Endothelial cell of umbilical vein (primary cell): ENCODE data around the gene GBP7. TPM values are rescaled to one million over a fixed set of nuclear protein-coding genes. Genes with fewer than 3 reads are reported as not detected.

Experiments
- BruUV-seq: library from RNA; stranded (reverse); fragments of 400-500 nt; replicated peaks from 2 replicates; lab custom pipeline; 2021; lab: Mats Ljungman, UMichigan
- CTCF ChIA-PET: fragments of 300-600, 350-600 bp; sonication (Branson Sonifier 250); formaldehyde crosslinking; loops from one replicate; lab custom pipeline; 2021; ENCODE audit warnings: antibody characterized with exemption, inconsistent platforms; lab: Charles Lee
- POLR2A ChIA-PET: fragments of 300-600, 350-600 bp; sonication (Branson Sonifier 250); formaldehyde crosslinking; loops from one replicate; lab custom pipeline; 2021; ENCODE audit warnings: antibody characterized with exemption, inconsistent platforms; lab: Charles Lee
- DNase-seq: peaks from one replicate; pipeline ENCODE4 v3.0.0-alpha.2; 2011; ENCODE audit warnings: low read depth, low spot score
- FAIRE-seq: peaks from 2 replicates; lab custom pipeline; 2011; peaks lifted over from hg19 to GRCh38; lab: Jason Lieb, UNC
- H2AFZ ChIP-seq: 2 replicates; pipeline ENCODE4 v1.6.0; 2012; ENCODE audit warnings: low read depth, low read length, control low read depth, inconsistent platforms
- H3K27ac ChIP-seq: 2 replicates; pipeline ENCODE4 v1.5.1; 2011; ENCODE audit warnings: low read depth, mild to moderate bottlenecking, control low read depth, low read length, moderate library complexity; ENCODE audit not compliant: insufficient read depth
- H3K27me3 ChIP-seq, 2 experiments: 2 replicates each; pipeline versions ENCODE4 v1.6.0 to v1.6.1; 2011; ENCODE audit warnings: low read length in 2 of 2, mixed read lengths in 1 of 2; ENCODE audit not compliant: control insufficient read depth in 2 of 2, insufficient read depth in 2 of 2
- H3K36me3 ChIP-seq, 2 experiments: 2 replicates in 1 of 2; 3 replicates in 1 of 2; pipeline ENCODE4 v1.5.1; 2011; ENCODE audit warnings: low read length in 2 of 2, mild to moderate bottlenecking in 1 of 2, moderate library complexity in 1 of 2; ENCODE audit not compliant: control insufficient read depth in 2 of 2, insufficient read depth in 2 of 2; ENCODE audit errors: extremely low read depth in 1 of 2
- H3K4me1 ChIP-seq: 3 replicates; pipeline ENCODE4 v1.5.1; 2011; ENCODE audit warnings: mild to moderate bottlenecking, low read length; ENCODE audit not compliant: control insufficient read depth, insufficient read depth; ENCODE audit errors: extremely low read depth
- H3K4me2 ChIP-seq: 2 replicates; pipeline ENCODE4 v1.6.1; 2011; ENCODE audit warnings: low read length, control low read depth, mixed read lengths; ENCODE audit not compliant: insufficient read depth
- H3K4me3 ChIP-seq, 3 experiments: fragments of 200-600 bp in 1 of 3; sonication (generic), shearing (Covaris generic) in 1 of 3; replicated peaks in 1 of 3; 2 replicates each; pipeline ENCODE4 v1.5.1; 2011 to 2016; ENCODE audit warnings: control low read depth in 3 of 3, low read length in 3 of 3, mild to moderate bottlenecking in 2 of 3, inconsistent platforms in 1 of 3, low read depth in 1 of 3, moderate library complexity in 1 of 3; ENCODE audit not compliant: insufficient read depth in 1 of 3
- H3K79me2 ChIP-seq: 2 replicates; pipeline ENCODE4 v1.6.0; 2012; ENCODE audit warnings: low read length, inconsistent platforms; ENCODE audit not compliant: control insufficient read depth, insufficient read depth
- H3K9ac ChIP-seq: replicated peaks from 2 replicates; pipeline ENCODE3; 2011; ENCODE audit warnings: low read length, control low read depth; ENCODE audit not compliant: insufficient read depth; ENCODE audit errors: extremely low read depth
- H3K9me1 ChIP-seq: replicated peaks from 3 replicates; pipeline ENCODE4 v1.6.0; 2011; ENCODE audit warnings: mild to moderate bottlenecking, low read length; ENCODE audit not compliant: control insufficient read depth, insufficient read depth; ENCODE audit errors: extremely low read depth
- H3K9me3 ChIP-seq: replicated peaks from 2 replicates; pipeline ENCODE4 v1.5.1; 2012; ENCODE audit warnings: low read length, inconsistent platforms; ENCODE audit not compliant: control insufficient read depth, insufficient read depth
- H4K20me1 ChIP-seq: replicated peaks from 2 replicates; pipeline ENCODE3; 2011; ENCODE audit warnings: mild to moderate bottlenecking, low read length; ENCODE audit not compliant: control insufficient read depth, insufficient read depth; ENCODE audit errors: extremely low read depth
- CTCF ChIP-seq, 2 donors: IDR thresholded peaks; 1 replicate in 1 of 2; 2 replicates in 1 of 2; pipeline ENCODE4 v1.5.1; 2011; ENCODE audit warnings: low read length in 2 of 2, mild to moderate bottlenecking in 2 of 2, moderate library complexity in 2 of 2, control low read depth in 1 of 2, inconsistent platforms in 1 of 2, low read depth in 1 of 2; ENCODE audit not compliant: insufficient read depth in 1 of 2; ENCODE audit errors: extremely low read depth in 1 of 2
- EZH2 ChIP-seq: IDR thresholded peaks from 2 replicates; pipeline ENCODE4 v1.6.1; 2012; ENCODE audit warnings: borderline replicate concordance, low read depth, mild to moderate bottlenecking, moderate library complexity, low read length, inconsistent platforms; ENCODE audit not compliant: severe bottlenecking
- FOS ChIP-seq: IDR thresholded peaks from 2 replicates; pipeline ENCODE4 v1.6.1; 2011; ENCODE audit warnings: mild to moderate bottlenecking, low read length, moderate library complexity, borderline replicate concordance; ENCODE audit not compliant: insufficient read depth
- GATA2 ChIP-seq: IDR thresholded peaks from 2 replicates; pipeline ENCODE4 v1.7.0; 2011; ENCODE audit warnings: low read depth, mild to moderate bottlenecking, moderate library complexity, mixed read lengths, low read length; ENCODE audit not compliant: insufficient read length, insufficient read depth
- JUN ChIP-seq: IDR thresholded peaks from 2 replicates; pipeline ENCODE4 v1.6.1; 2011; ENCODE audit warnings: borderline replicate concordance, low read depth; ENCODE audit not compliant: insufficient read length, insufficient read depth
- MAX ChIP-seq: IDR thresholded peaks from 2 replicates; pipeline ENCODE4 v1.6.1; 2011; ENCODE audit not compliant: insufficient read depth, insufficient read length
- MYC ChIP-seq: IDR thresholded peaks from one replicate; pipeline ENCODE4 v1.6.1; 2011; ENCODE audit warnings: mild to moderate bottlenecking, low read depth, low read length
- POLR2A ChIP-seq: IDR thresholded peaks from 2 replicates; pipeline ENCODE4 v1.6.1; 2012; ENCODE audit warnings: low read depth, mild to moderate bottlenecking, control low read depth, low read length
- POLR2AphosphoS5 ChIP-seq: IDR thresholded peaks from 2 replicates; pipeline ENCODE4 v1.6.1; 2012; ENCODE audit warnings: low read depth, mild to moderate bottlenecking, control low read depth, low read length, moderate library complexity; ENCODE audit not compliant: insufficient read depth
- dilution Hi-C: fragments of 300-500 bp; cut with MboI; formaldehyde crosslinking; loops from one replicate; pipeline ENCODE4 v1.15.0; 2019; ENCODE audit warnings: low sequenced_read_pairs; ENCODE audit not compliant: extremely low pct_ligation_motif_present
- intact Hi-C: fragments of 100-400 bp; cut with micrococcal nuclease; formaldehyde crosslinking; loops from one replicate; pipeline ENCODE4 v1.10.0; 2022
- polyA plus RNA-seq, 4 experiments: library from polyadenylated mRNA; depleted of rRNA in 3 of 4; stranded (reverse) in 3 of 4; unstranded in 1 of 4; fragments of >200 nt; gene quantifications; 2 replicates each; pipeline versions ENCODE4 v1.2.1 to v1.2.3, GENCODE V29; 2011 to 2012; ENCODE audit warnings: missing spikeins in 1 of 4
- total RNA-seq: library from RNA; stranded (reverse); gene quantifications from 2 replicates; pipeline ENCODE4 v1.2.3, GENCODE V29; 2021

Gene GBP7
- total and polyA plus RNA-seq, 2 donors (not counting 3 experiments of a cell fraction or from before 2014, with no cell fraction given) = not detected

GRCh38 chr1:89133747-89134146 is 42.1 kb downstream of the GBP7 start:
- TF ChIP-seq EZH2 = no peak
- TF ChIP-seq FOS = no peak
- TF ChIP-seq MAX = no peak
- TF ChIP-seq POLR2AphosphoS5 = no peak
- TF ChIP-seq CTCF (IDR thresholded peaks at IDR 0.05; ENCODE audit: extremely low read depth in 1 of 2, insufficient read depth in 1 of 2, low read depth in 1 of 2, low read length in 2 of 2) = no peak
- TF ChIP-seq POLR2A = no peak
- TF ChIP-seq JUN = no peak
- TF ChIP-seq GATA2 = no peak
- TF ChIP-seq MYC = no peak
- Histone ChIP-seq H2AFZ (no peak overlapping the region), H3K27ac (no peak overlapping the region), H3K4me3 (no peak overlapping the region), H3K9me1 (no peaks in the 10 kb centered on the region), H3K27me3 (no peaks in the 10 kb centered on the region), H3K9ac (no peak overlapping the region), H3K9me3 (no peaks in the 10 kb centered on the region), H3K4me1 (peaks cover 9% of the 10 kb centered on the region), H3K79me2 (no peaks in the 10 kb centered on the region), H4K20me1 (no peaks in the 10 kb centered on the region), H3K4me2 (no peak overlapping the region), H3K36me3 (no peaks in the 10 kb centered on the region)
- no TSS peak for BruUV-seq
- POLR2A ChIA-PET = no interaction called here
- dilution Hi-C loops = no loop called here
- CTCF ChIA-PET = interaction anchor here (1.3 kb wide), 1 partner anchor 136 kb away, joined by 4 read pairs; no protein-coding TSS in a partner anchor
- intact Hi-C loops = no loop called here
- DNase-seq (no peak), FAIRE-seq (no peak)
